VCaP (cell line): ENCODE results near the gene SCAND1.

Experiments used
- H3K27ac ChIP-seq: fragments of 450-650 bp; 2 replicates; pipeline ENCODE4 v1.5.1; 2017
- CTCF ChIP-seq: fragments of 450-650 bp; conservative IDR thresholded peaks from 2 replicates; pipeline ENCODE4 v1.5.1; 2017; ENCODE audit warnings: mild to moderate bottlenecking, moderate library complexity

Gene SCAND1

GRCh38 chr20:35988910-35989463, 34.7 kb upstream of the SCAND1 start:
- TF ChIP-seq CTCF: no peak

GRCh38 chr20:35985806-35986205, 31.5 kb upstream of the SCAND1 start:
- no peak for TF ChIP-seq CTCF

More at GRCh38 chr20:35988910-35989463, 34.7 kb upstream of the SCAND1 start:
- H3K27ac ChIP-seq: no peak overlapping the region

GRCh38 chr20:35984382-35984781, 30.1 kb upstream of the SCAND1 start:
- no peak overlapping the region for H3K27ac ChIP-seq
- TF ChIP-seq CTCF: no peak

More at GRCh38 chr20:35985806-35986205, 31.5 kb upstream of the SCAND1 start:
- H3K27ac ChIP-seq: no peak overlapping the region

- no peak overlapping the region for H3K27ac ChIP-seq
- no peak for TF ChIP-seq CTCF
These were observed 27.7 kb upstream of the SCAND1 start for GRCh38 chr20:35981969-35982368.

GRCh38 chr20:35979544-35979943, 25.2 kb upstream of the SCAND1 start:
- no peak for TF ChIP-seq CTCF

GRCh38 chr20:35978041-35978513, 23.8 kb upstream of the SCAND1 start:
- TF ChIP-seq CTCF: no peak

More at GRCh38 chr20:35979544-35979943, 25.2 kb upstream of the SCAND1 start:
- H3K27ac ChIP-seq: no peak overlapping the region

GRCh38 chr20:35975576-35976373, 21.5 kb upstream of the SCAND1 start:
- no peak for TF ChIP-seq CTCF
- H3K27ac ChIP-seq: no peak overlapping the region

More at GRCh38 chr20:35978041-35978513, 23.8 kb upstream of the SCAND1 start:
- H3K27ac ChIP-seq: no peak overlapping the region
